MM.1S (cell line): ENCODE data around the gene TRIM69.

ENCODE experiments used
- DNase-seq: peaks from one replicate; pipeline ENCODE4 v3.0.0-alpha.2; 2015
- H2AFZ ChIP-seq: fragments of 300-600 bp; sonication (generic); 2 replicates; pipeline ENCODE4 v1.6.0; 2016; ENCODE audit warnings: antibody characterized with exemption, low read length
- H3F3A ChIP-seq: fragments of 300-600 bp; sonication (generic); 2 replicates; pipeline ENCODE4 v1.6.1; 2016; ENCODE audit warnings: mild to moderate bottlenecking, antibody characterized with exemption, low read length, moderate library complexity, mixed read lengths; ENCODE audit not compliant: insufficient read depth
- H3K27ac ChIP-seq: fragments of 300-600 bp; sonication (generic); 2 replicates; pipeline ENCODE4 v1.5.1; 2016; ENCODE audit warnings: mild to moderate bottlenecking, low read length
- H3K27me3 ChIP-seq: fragments of 300-600 bp; sonication (generic); replicated peaks from 2 replicates; pipeline ENCODE4 v1.6.0; 2016; ENCODE audit warnings: low read length; ENCODE audit not compliant: insufficient read depth
- H3K36me3 ChIP-seq: fragments of 300-600 bp; sonication (generic); replicated peaks from 2 replicates; pipeline ENCODE4 v1.6.1; 2016; ENCODE audit warnings: mild to moderate bottlenecking, low read length, mixed read lengths; ENCODE audit not compliant: insufficient read depth
- H3K4me1 ChIP-seq: fragments of 300-600 bp; sonication (generic); 2 replicates; pipeline ENCODE4 v1.6.1; 2016; ENCODE audit warnings: low read length, mixed read lengths
- H3K4me2 ChIP-seq: fragments of 300-600 bp; sonication (generic); 2 replicates; pipeline ENCODE4 v1.6.0; 2016; ENCODE audit warnings: low read depth, low read length
- H3K4me3 ChIP-seq: fragments of 300-600 bp; sonication (generic); 2 replicates; pipeline ENCODE4 v1.5.1; 2016; ENCODE audit warnings: low read length, mixed read lengths
- H3K79me2 ChIP-seq: fragments of 300-600 bp; sonication (generic); 2 replicates; pipeline ENCODE4 v1.6.1; 2016; ENCODE audit warnings: mixed run types, low read length, mixed read lengths
- H3K9ac ChIP-seq: fragments of 300-600 bp; sonication (generic); 2 replicates; pipeline ENCODE4 v1.6.1; 2016; ENCODE audit warnings: low read length, mixed read lengths
- H3K9me2 ChIP-seq: fragments of 300-600 bp; sonication (generic); replicated peaks from 2 replicates; pipeline ENCODE4 v1.6.1; 2016; ENCODE audit warnings: mild to moderate bottlenecking, low read length, mixed read lengths; ENCODE audit not compliant: insufficient read depth
- H3K9me3 ChIP-seq: fragments of 300-600 bp; sonication (generic); replicated peaks from 2 replicates; pipeline ENCODE4 v1.6.1; 2016; ENCODE audit warnings: mild to moderate bottlenecking, low read length, mixed read lengths; ENCODE audit not compliant: insufficient read depth
- H4K20me1 ChIP-seq: fragments of 300-600 bp; sonication (generic); 2 replicates; pipeline ENCODE4 v1.6.1; 2016; ENCODE audit warnings: mild to moderate bottlenecking, low read length, moderate library complexity, mixed read lengths; ENCODE audit not compliant: insufficient read depth
- CTCF ChIP-seq: fragments of 300-600 bp; sonication (generic); IDR thresholded peaks from 2 replicates; pipeline ENCODE4 v1.5.1; 2016; ENCODE audit warnings: antibody characterized with exemption, low read length, mixed read lengths
- EZH2 ChIP-seq: fragments of 300-600 bp; sonication (generic); optimal IDR thresholded peaks from 2 replicates; pipeline ENCODE3; 2017; ENCODE audit warnings: low read depth, mild to moderate bottlenecking, antibody characterized with exemption, low read length, mixed read lengths
- EZH2phosphoT487 ChIP-seq: fragments of 300-600 bp; sonication (generic); IDR thresholded peaks from 2 replicates; pipeline ENCODE4 v1.6.1; 2018; ENCODE audit warnings: antibody characterized with exemption, low read length

TRIM69 gene

DNA sequence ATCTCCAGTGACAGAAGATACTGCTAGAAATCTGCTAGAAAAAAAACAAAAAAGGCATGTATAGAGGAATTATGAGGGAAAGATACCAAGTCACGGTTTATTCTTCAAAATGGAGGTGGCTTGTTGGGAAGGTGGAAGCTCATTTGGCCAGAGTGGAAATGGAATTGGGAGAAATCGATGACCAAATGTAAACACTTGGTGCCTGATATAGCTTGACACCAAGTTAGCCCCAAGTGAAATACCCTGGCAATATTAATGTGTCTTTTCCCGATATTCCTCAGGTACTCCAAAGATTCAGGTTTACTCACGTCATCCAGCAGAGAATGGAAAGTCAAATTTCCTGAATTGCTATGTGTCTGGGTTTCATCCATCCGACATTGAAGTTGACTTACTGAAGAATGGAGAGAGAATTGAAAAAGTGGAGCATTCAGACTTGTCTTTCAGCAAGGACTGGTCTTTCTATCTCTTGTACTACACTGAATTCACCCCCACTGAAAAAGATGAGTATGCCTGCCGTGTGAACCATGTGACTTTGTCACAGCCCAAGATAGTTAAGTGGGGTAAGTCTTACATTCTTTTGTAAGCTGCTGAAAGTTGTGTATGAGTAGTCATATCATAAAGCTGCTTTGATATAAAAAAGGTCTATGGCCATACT lies 21.1 kb upstream of the TRIM69 start:
- no peak overlapping the region for H3K9ac ChIP-seq
- H3K9me3 ChIP-seq: no peaks in the 10 kb centered on the region
- peak; percentile 4 for DNase-seq
- peaks cover 59% of the 10 kb centered on the region for H3K4me1 ChIP-seq
- H3K27ac ChIP-seq: no peak overlapping the region
- TF ChIP-seq EZH2 (no peak), CTCF (no peak), EZH2phosphoT487 (no peak)
- peaks cover 81% of the 10 kb centered on the region for H3F3A ChIP-seq
- H3K79me2 ChIP-seq: peaks cover 59% of the 10 kb centered on the region
- H3K9me2 ChIP-seq: no peaks in the 10 kb centered on the region
- H4K20me1 ChIP-seq: peaks cover 44% of the 10 kb centered on the region
- no peak overlapping the region for H3K4me3 ChIP-seq
- H3K36me3 ChIP-seq: peaks cover 32% of the 10 kb centered on the region
- H3K4me2 ChIP-seq: no peak overlapping the region
- H2AFZ ChIP-seq: no peak overlapping the region
- H3K27me3 ChIP-seq: no peaks in the 10 kb centered on the region

DNA sequence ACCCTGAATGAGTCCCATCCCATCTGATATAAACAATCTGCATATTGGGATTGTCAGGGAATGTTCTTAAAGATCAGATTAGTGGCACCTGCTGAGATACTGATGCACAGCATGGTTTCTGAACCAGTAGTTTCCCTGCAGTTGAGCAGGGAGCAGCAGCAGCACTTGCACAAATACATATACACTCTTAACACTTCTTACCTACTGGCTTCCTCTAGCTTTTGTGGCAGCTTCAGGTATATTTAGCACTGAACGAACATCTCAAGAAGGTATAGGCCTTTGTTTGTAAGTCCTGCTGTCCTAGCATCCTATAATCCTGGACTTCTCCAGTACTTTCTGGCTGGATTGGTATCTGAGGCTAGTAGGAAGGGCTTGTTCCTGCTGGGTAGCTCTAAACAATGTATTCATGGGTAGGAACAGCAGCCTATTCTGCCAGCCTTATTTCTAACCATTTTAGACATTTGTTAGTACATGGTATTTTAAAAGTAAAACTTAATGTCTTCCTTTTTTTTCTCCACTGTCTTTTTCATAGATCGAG lies 20.5 kb upstream of the TRIM69 start:
- H3K9me3 ChIP-seq: no peaks in the 10 kb centered on the region
- peaks cover 81% of the 10 kb centered on the region for H3F3A ChIP-seq
- H2AFZ ChIP-seq: no peak overlapping the region
- H4K20me1 ChIP-seq: peaks cover 44% of the 10 kb centered on the region
- no peak overlapping the region for H3K9ac ChIP-seq
- peaks cover 65% of the 10 kb centered on the region for H3K4me1 ChIP-seq
- H3K36me3 ChIP-seq: peaks cover 32% of the 10 kb centered on the region
- no peak for TF ChIP-seq EZH2
- no peak for TF ChIP-seq EZH2phosphoT487
- TF ChIP-seq CTCF: no peak
- no peaks in the 10 kb centered on the region for H3K27me3 ChIP-seq
- H3K4me2 ChIP-seq: no peak overlapping the region
- H3K79me2 ChIP-seq: peaks cover 57% of the 10 kb centered on the region
- no peak overlapping the region for H3K27ac ChIP-seq
- DNase-seq: peak; percentile 2
- H3K9me2 ChIP-seq: no peaks in the 10 kb centered on the region
- H3K4me3 ChIP-seq: no peak overlapping the region

- H2AFZ ChIP-seq: no peak overlapping the region
- H4K20me1 ChIP-seq: peaks cover 43% of the 10 kb centered on the region
- peaks cover 50% of the 10 kb centered on the region for H3K79me2 ChIP-seq
- no peak overlapping the region for H3K4me3 ChIP-seq
- H3K27ac ChIP-seq: no peak overlapping the region
- no peak overlapping the region for H3K4me2 ChIP-seq
- H3K9ac ChIP-seq: no peak overlapping the region
- H3K4me1 ChIP-seq: peaks cover 74% of the 10 kb centered on the region
- H3K36me3 ChIP-seq: peaks cover 32% of the 10 kb centered on the region
- no peaks in the 10 kb centered on the region for H3K9me3 ChIP-seq
- no peaks in the 10 kb centered on the region for H3K27me3 ChIP-seq
- no peaks in the 10 kb centered on the region for H3K9me2 ChIP-seq
- peaks cover 80% of the 10 kb centered on the region for H3F3A ChIP-seq
- TF ChIP-seq EZH2phosphoT487 (no peak), EZH2 (no peak), CTCF (no peak)
- peak; percentile 2 for DNase-seq
Measured at GRCh38 chr15:44716983-44717602, 19.2 kb upstream of the TRIM69 start.
